ENCODE results near the gene RAB44.

- TF ChIP-seq, protein P1, sequence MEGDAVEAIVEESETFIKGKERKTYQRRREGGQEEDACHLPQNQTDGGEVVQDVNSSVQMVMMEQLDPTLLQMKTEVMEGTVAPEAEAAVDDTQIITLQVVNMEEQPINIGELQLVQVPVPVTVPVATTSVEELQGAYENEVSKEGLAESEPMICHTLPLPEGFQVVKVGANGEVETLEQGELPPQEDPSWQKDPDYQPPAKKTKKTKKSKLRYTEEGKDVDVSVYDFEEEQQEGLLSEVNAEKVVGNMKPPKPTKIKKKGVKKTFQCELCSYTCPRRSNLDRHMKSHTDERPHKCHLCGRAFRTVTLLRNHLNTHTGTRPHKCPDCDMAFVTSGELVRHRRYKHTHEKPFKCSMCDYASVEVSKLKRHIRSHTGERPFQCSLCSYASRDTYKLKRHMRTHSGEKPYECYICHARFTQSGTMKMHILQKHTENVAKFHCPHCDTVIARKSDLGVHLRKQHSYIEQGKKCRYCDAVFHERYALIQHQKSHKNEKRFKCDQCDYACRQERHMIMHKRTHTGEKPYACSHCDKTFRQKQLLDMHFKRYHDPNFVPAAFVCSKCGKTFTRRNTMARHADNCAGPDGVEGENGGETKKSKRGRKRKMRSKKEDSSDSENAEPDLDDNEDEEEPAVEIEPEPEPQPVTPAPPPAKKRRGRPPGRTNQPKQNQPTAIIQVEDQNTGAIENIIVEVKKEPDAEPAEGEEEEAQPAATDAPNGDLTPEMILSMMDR (IDR thresholded peaks at IDR 0.05), result no peak
- TF ChIP-seq POLR2AphosphoS5 (IDR thresholded peaks at IDR 0.05), result no peak
Observed at GRCh38 chr6:36734486-36735060, 36.9 kb downstream of the RAB44 start.

Measured in prostate gland (tissue), 2 donors.